GM19043 (cell line): ENCODE data around the gene ETV6.
"Not testable (repeated sequence)": the region's sequence is repeated elsewhere in the genome, so short reads cannot be mapped to it uniquely, and the experiment has no call there.

Experiments used
- ATAC-seq: cut with Tn5 transposase; IDR thresholded peaks from one replicate; pipeline ENCODE4 v1.9.1; 2021; ENCODE audit warnings: low read depth; ENCODE audit not compliant: unreplicated experiment

The ETV6 gene

GRCh38 chr12:11896417-11896929 is 247.0 kb downstream of the ETV6 start:
- no peak for ATAC-seq

- no peak for ATAC-seq
Measured at GRCh38 chr12:11897923-11898322, 248.4 kb downstream of the ETV6 start.

GRCh38 chr12:11901701-11902524 is 252.4 kb downstream of the ETV6 start:
- ATAC-seq: no peak

- ATAC-seq: no peak
Measured at GRCh38 chr12:11902525-11902875, 253.0 kb downstream of the ETV6 start.

- ATAC-seq: no peak
Measured at GRCh38 chr12:11904124-11904523, 254.7 kb downstream of the ETV6 start.

GRCh38 chr12:11905534-11905933 is 256.1 kb downstream of the ETV6 start:
- no peak for ATAC-seq

- no peak for ATAC-seq
Measured at GRCh38 chr12:11906286-11906935, 256.9 kb downstream of the ETV6 start.

GRCh38 chr12:11907625-11908024 is 258.2 kb downstream of the ETV6 start:
- ATAC-seq: no peak

GRCh38 chr12:11909406-11909805 is 259.9 kb downstream of the ETV6 start:
- not testable (repeated sequence) for ATAC-seq

GRCh38 chr12:11916113-11916512 is 266.6 kb downstream of the ETV6 start:
- no peak for ATAC-seq

GRCh38 chr12:11916771-11917170 is 267.3 kb downstream of the ETV6 start:
- no peak for ATAC-seq

GRCh38 chr12:11917501-11917900 is 268.0 kb downstream of the ETV6 start:
- no peak for ATAC-seq

- ATAC-seq: no peak
Measured at GRCh38 chr12:11920231-11920630, 270.8 kb downstream of the ETV6 start.

- no peak for ATAC-seq
Measured at GRCh38 chr12:11922361-11922760, 272.9 kb downstream of the ETV6 start.

GRCh38 chr12:11923067-11923466 is 273.6 kb downstream of the ETV6 start:
- ATAC-seq: no peak

- no peak for ATAC-seq
Measured at GRCh38 chr12:11927286-11927935, 277.9 kb downstream of the ETV6 start.

- no peak for ATAC-seq
Measured at GRCh38 chr12:11929714-11930113, 280.2 kb downstream of the ETV6 start.

- no peak for ATAC-seq
Measured at GRCh38 chr12:11939223-11939622, 289.7 kb downstream of the ETV6 start.

- no peak for ATAC-seq
Measured at GRCh38 chr12:11941606-11942337, 292.3 kb downstream of the ETV6 start.

GRCh38 chr12:11943919-11944700 is 294.6 kb downstream of the ETV6 start:
- ATAC-seq: no peak
